GM19372 (cell line): ENCODE measurements around the gene NOB1.
"Not testable (repeated sequence)": the region's sequence is repeated elsewhere in the genome, so short reads cannot be mapped to it uniquely, and the experiment has no call there.

ENCODE experiments used
- ATAC-seq: cut with Tn5 transposase; IDR thresholded peaks from one replicate; pipeline ENCODE4 v1.9.1; 2021; ENCODE audit warnings: mild to moderate bottlenecking, low read depth, moderate library complexity; ENCODE audit not compliant: unreplicated experiment

The NOB1 gene

GRCh38 chr16:69754469-69755310 lies at the start of gene NOB1:
NOB1 (minus strand) TSS chr16:69754926; CDS start chr16:69754910, 16 bp downstream.
- peak; percentile 98 for ATAC-seq

- ATAC-seq = no peak
These were observed 49.6 kb upstream of the NOB1 start for GRCh38 chr16:69804297-69804696.

- no peak for ATAC-seq
These were observed 44.9 kb upstream of the NOB1 start for GRCh38 chr16:69799611-69800031.

- no peak for ATAC-seq
These were observed 43.7 kb upstream of the NOB1 start for GRCh38 chr16:69798466-69798865.

DNA sequence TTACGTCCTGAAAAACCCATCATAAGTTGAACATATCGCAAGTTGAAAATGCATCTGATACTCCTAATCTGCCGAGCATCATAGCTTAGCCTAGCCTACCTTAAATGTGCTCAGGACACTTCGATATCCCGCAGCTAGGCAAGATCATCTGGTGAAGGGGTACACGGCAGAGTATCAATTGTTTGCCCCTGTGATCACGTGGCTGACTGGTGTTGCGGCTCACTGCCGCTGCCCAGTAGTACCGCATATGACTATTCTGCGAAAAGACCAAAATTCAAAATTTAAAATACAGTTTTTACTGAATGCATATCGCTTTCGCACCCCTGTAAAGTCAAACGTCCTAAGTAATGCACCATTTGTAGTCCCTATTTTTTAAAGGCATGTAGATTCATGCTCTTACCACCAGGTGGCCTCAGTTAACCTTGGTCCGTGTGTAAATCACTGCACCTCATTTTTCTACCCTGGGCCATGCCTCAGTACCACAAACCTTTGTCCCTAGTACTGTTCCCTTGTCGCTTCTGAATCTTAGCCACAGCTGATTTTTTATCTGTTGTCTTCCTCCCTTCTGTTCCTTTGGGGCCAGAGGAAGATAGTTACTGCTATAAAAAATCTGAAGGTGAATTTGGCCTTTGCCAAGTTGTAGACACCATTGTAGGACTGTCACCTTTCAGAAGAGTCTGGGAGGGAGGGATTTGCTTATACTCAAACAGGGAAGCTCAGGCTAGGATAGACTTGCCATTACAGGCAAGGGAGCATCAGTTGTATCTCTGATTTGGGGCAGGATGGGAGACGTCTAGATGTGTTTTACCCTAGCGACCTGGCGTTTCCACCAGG lies 41.8 kb upstream of the NOB1 start:
- no peak for ATAC-seq

DNA sequence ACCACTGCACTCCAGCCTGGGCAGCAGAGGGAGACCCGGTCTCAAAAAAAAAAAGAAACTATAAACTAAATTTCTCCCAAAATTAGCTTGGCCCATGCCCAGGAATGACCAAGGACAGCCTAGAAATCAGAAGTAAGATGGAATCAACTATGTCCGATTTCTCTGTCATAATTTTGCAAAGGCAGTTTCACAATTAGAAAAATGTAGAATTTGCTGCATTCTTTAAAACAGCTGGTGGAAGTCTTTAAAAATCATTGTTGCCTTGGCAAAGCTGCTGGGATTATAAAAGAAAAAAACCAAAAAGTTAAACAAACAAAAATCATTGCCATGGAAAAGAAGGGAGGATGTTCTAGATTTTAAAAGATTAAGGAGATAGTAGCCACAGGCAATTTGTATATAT lies 39.8 kb upstream of the NOB1 start:
- ATAC-seq = no peak

GRCh38 chr16:69793526-69793925 lies 38.8 kb upstream of the NOB1 start:
- no peak for ATAC-seq

GRCh38 chr16:69791391-69791847 lies 36.7 kb upstream of the NOB1 start:
- ATAC-seq = not testable (repeated sequence)

GRCh38 chr16:69787883-69788282 lies 33.2 kb upstream of the NOB1 start:
- ATAC-seq = no peak

GRCh38 chr16:69784586-69784985 lies 29.9 kb upstream of the NOB1 start:
- ATAC-seq = no peak

GRCh38 chr16:69781118-69781517 lies 26.4 kb upstream of the NOB1 start:
- ATAC-seq = no peak

DNA sequence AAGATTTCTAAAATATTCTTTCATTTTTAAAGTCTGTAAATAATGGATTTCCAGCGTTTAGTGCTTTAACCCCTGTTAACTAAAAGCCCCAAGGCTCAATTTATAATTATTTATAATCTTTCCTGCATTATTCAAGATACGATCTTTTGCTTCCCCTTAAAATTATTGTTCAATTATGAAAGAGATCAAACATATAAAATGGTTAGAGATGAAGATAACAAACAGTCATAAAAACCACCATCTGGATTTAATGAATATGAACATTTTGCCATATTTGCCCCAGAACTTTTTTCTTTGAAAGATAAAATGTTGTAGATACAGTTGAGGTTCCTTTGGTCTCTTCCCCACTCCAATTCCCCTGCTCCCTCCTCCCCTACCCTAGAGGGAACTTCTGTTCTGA lies 25.0 kb upstream of the NOB1 start:
- no peak for ATAC-seq

DNA sequence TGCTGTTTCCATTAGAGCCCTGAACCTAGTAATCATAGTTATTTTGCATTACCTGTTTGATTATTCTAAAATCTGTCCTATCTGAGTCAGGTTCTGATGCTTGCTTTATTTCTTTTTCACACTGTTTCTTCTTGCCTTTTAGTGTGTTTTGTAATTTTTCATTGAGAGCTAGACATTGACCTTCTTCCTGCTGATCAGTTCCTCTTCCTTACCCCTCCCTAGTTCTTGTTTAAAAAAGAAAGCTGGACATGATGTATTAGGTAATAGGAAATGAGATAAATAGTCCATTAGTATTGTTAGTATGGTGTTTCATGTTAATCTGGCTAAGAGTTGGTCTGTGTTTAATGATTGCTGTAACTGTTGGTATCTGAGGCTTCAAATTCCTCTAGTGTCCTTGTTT lies 20.8 kb upstream of the NOB1 start:
- ATAC-seq = no peak

DNA sequence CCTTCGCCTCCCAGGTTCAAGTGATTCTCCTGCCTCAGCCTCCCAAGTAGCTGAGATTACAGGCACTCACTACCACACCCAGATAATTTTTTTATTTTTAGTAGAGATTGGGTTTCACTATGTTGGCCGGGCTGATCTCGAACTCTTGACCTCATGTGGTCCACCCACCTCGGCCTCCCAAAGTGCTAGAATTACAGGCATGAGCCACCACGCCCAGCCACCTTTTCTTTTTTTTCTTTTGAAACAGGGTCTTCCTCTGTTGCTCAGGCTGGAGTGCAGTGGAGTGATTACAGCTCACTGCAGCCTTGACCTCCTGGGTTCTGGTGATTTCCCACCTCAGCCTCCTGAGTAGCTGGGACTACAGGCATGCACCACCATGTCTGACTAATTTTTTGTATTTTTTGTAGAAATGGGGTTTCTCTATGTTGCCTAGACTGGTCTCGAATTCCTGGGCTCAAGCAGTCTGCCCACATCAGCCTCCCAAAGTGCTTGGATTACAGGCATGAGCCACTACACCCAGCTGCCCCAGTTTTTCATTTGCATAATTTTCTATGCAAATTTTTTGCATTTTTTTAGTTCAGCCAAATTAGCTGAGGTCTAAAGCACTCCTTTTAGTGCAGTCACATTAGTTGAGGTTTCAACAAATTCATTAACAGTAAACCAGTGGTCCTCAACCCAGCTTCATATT lies 18.7 kb upstream of the NOB1 start:
- no peak for ATAC-seq

DNA sequence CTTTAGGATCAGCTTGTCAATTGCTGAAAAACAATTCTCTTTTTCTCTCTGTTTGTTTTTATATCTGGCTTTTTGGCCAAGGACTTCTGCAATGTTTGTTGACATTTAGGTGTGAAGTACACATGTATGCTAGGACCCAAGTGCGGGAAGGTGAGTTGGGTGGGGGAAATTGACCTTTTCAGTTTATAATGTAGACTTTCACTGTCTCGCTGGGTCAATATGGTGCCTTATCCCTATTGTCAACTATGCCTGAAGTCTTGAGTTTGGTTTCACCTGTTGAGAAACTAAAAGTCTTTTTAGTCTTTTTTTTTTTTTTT lies 16.9 kb upstream of the NOB1 start:
- ATAC-seq = no peak

DNA sequence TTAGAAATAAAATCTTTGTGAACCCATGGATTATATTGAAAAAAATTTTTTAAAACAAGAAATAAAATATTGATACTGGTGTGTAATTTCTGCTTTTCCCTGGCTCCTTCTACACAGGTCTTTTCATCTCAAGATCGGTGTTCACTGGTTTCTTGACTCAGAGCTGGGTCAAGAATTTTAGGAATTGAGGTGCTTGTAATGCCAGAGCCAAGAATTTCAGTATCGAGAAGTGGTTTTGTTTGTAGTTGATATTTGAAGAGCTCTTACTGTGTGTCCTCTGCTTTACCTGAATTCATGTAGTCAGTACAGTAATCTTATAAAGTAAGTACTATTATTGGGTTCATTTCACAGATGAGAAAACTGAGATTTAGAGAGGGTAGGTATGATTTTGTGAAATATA lies 14.7 kb upstream of the NOB1 start:
- ATAC-seq = no peak

DNA sequence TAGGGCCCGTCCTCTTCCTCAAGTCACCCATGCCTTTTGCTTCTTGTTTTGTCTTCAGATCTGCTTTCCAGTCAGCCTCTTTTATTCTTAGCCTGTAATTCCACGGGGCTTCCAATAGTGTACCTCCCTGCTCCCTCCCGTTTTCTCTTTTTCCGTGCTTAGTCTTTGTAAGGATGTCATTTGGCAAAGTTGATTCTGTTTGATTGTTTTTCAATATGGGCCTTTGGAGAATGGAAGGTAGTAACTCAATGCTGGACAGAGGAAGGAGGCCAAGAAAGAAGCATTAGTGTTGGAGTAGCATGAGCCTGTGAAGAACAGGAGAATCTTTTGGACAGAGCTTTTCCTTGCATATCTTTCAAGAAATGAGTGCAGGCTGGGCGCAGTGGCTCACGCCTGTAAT lies 13.9 kb upstream of the NOB1 start:
- no peak for ATAC-seq

- no peak for ATAC-seq
These were observed 12.9 kb upstream of the NOB1 start for GRCh38 chr16:69767459-69768229.

- no peak for ATAC-seq
These were observed 8.8 kb upstream of the NOB1 start for GRCh38 chr16:69763599-69763942.

DNA sequence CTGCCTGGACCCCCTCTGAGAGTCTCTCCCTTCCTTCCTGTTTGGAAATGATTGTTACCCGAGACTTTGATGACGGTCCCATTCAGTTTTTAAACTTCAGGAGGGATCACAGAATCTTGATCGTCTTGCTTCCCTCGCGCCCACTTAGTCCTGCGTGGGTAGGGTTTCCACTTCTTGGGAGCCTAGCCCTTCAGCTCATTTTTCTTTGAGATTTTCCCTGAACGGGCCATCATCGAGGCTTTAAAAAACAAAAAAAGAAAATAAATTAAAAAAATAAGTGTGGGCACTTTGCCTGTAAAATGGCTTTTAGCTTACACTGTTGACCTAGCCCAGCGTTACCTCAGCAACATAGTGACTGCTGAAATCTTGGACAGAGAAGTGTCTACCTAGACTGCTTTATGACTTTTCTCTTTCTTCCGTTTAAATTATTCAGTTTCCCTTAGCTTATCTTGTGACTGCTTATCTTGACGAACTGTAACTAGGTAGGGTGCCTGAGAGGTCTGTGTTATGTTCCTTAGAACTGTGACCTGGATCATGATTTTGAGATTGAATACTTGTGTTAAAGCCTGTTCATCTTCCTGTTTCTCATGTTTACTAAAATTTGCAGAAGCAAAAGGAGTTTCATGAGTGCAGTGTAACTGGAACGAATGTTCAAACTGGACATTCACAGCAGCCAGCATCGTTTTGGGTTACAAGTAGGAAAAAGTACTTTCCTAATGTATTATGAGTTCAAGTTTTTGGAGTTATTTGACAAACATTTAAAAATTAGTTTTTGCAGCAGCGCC lies 8.3 kb upstream of the NOB1 start:
- peak; percentile 12 for ATAC-seq
